ENCODE data around the gene GPM6B.

GPM6B gene

GRCh38 chrX:13816643-13817627 lies at the start of gene GPM6B:
GPM6B (minus strand) TSS chrX:13817093; CDS start chrX:13816904, 189 bp downstream.
- in situ Hi-C loops (cut with MboI; ENCODE audit: low sequenced_read_pairs, unreplicated experiment), result no loop called here
- no peak for TF ChIP-seq CTCF (IDR thresholded peaks at IDR 0.05; ENCODE audit: borderline replicate concordance, control extremely low read depth, extremely low read depth, insufficient read depth, missing control alignments)
- DNase-seq (ENCODE audit: low spot score), result no peak

GRCh38 chrX:13864264-13864663 lies 47.4 kb upstream of the GPM6B start:
- TF ChIP-seq CTCF (IDR thresholded peaks at IDR 0.05; ENCODE audit: borderline replicate concordance, control extremely low read depth, extremely low read depth, insufficient read depth, missing control alignments), result no peak
- no peak for DNase-seq (ENCODE audit: low spot score)
- in situ Hi-C loops (cut with MboI; ENCODE audit: low sequenced_read_pairs, unreplicated experiment), result no loop called here

- TF ChIP-seq CTCF (IDR thresholded peaks at IDR 0.05; ENCODE audit: borderline replicate concordance, control extremely low read depth, extremely low read depth, insufficient read depth, missing control alignments), result no peak
- no peak for DNase-seq (ENCODE audit: low spot score)
- in situ Hi-C loops (cut with MboI; ENCODE audit: low sequenced_read_pairs, unreplicated experiment), result no loop called here
These were observed 46.4 kb upstream of the GPM6B start for GRCh38 chrX:13863324-13863723.

GRCh38 chrX:13859724-13860123 lies 42.8 kb upstream of the GPM6B start:
- TF ChIP-seq CTCF (IDR thresholded peaks at IDR 0.05; ENCODE audit: borderline replicate concordance, control extremely low read depth, extremely low read depth, insufficient read depth, missing control alignments), result no peak
- no peak for DNase-seq (ENCODE audit: low spot score)
- in situ Hi-C loops (cut with MboI; ENCODE audit: low sequenced_read_pairs, unreplicated experiment), result no loop called here

GRCh38 chrX:13857804-13858203 lies 40.9 kb upstream of the GPM6B start:
- TF ChIP-seq CTCF (IDR thresholded peaks at IDR 0.05; ENCODE audit: borderline replicate concordance, control extremely low read depth, extremely low read depth, insufficient read depth, missing control alignments), result no peak
- in situ Hi-C loops (cut with MboI; ENCODE audit: low sequenced_read_pairs, unreplicated experiment), result no loop called here
- DNase-seq (ENCODE audit: low spot score), result no peak

- DNase-seq (ENCODE audit: low spot score), result no peak
These were observed 39.0 kb upstream of the GPM6B start for GRCh38 chrX:13855689-13856450.

More at GRCh38 chrX:13855689-13856450, 39.0 kb upstream of the GPM6B start:
- no peak for TF ChIP-seq CTCF (IDR thresholded peaks at IDR 0.05; ENCODE audit: borderline replicate concordance, control extremely low read depth, extremely low read depth, insufficient read depth, missing control alignments)
- in situ Hi-C loops (cut with MboI; ENCODE audit: low sequenced_read_pairs, unreplicated experiment), result no loop called here
